ENCODE measurements around the gene CCDC91.

GRCh38 chr12:28507033-28507432 lies 316.8 kb downstream of the CCDC91 start:
- TF ChIP-seq, protein P1, sequence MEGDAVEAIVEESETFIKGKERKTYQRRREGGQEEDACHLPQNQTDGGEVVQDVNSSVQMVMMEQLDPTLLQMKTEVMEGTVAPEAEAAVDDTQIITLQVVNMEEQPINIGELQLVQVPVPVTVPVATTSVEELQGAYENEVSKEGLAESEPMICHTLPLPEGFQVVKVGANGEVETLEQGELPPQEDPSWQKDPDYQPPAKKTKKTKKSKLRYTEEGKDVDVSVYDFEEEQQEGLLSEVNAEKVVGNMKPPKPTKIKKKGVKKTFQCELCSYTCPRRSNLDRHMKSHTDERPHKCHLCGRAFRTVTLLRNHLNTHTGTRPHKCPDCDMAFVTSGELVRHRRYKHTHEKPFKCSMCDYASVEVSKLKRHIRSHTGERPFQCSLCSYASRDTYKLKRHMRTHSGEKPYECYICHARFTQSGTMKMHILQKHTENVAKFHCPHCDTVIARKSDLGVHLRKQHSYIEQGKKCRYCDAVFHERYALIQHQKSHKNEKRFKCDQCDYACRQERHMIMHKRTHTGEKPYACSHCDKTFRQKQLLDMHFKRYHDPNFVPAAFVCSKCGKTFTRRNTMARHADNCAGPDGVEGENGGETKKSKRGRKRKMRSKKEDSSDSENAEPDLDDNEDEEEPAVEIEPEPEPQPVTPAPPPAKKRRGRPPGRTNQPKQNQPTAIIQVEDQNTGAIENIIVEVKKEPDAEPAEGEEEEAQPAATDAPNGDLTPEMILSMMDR (IDR thresholded peaks at IDR 0.05; ENCODE audit: low read depth, low read length) = no peak
- no peak for TF ChIP-seq EZH2phosphoT487 (IDR thresholded peaks at IDR 0.05; ENCODE audit: low read depth)
